Stimulated activated CD8-positive, alpha-beta memory T cell treated with anti-CD3 and anti-CD28 coated beads, Interleukin-12 subunit alpha, Interleukin-12 subunit beta, amount 100 ng/mL, for 24 hours (primary cell): ENCODE measurements around the gene PLA2G5.
"Not testable (repeated sequence)": the region's sequence is repeated elsewhere in the genome, so short reads cannot be mapped to it uniquely, and the experiment has no call there.

ENCODE experiments used
- DNase-seq: peaks from one replicate; pipeline ENCODE4 v3.0.0-alpha.2; 2020; ENCODE audit errors: extremely low read depth

Gene PLA2G5, protein sequence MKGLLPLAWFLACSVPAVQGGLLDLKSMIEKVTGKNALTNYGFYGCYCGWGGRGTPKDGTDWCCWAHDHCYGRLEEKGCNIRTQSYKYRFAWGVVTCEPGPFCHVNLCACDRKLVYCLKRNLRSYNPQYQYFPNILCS

DNA sequence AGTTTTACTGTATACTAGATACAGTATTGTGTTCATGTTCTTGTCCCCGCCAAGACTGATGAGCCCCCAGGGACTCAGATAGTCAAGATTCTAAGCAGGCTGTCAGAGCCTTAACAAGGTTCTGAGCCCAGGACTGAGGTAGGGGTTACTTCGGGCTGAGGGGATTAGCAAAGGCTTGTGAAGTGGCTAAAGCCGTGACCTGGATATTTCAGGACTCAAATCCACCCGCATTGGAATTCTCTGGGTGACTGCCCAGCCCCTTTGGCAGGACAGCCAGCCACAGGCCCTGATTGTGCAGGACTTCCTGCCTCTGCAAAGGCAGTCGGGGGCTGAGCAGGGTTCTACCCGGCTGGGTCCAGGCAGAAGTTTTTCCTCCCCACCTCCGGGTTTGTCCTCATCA, at the start of gene PLA2G5:
PLA2G5 (plus strand) TSS at position 321 of the 400 bp plus-strand sequence. CDS start 14,637 bp downstream, outside the sequence.
- no peak for DNase-seq

DNA sequence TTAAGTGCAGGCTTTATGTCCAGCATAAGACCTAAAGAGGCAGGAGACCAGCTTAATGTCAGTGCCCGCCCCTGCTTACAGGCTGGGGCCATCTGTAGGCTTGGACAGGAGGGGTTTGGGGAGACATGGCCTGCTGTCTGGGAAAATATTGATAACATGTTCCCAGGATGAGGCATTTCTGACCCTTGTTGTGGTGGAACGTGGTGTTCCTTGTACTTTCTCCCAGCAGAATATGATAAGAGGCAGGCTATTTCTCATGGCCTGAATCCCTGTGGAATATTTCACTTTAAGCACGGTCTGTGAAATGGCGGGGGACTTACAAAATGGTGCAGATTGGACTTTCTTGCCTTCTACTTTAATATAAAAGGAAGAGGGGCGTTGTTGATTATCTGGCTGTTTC, 41.9 kb upstream of the PLA2G5 start:
- DNase-seq: no peak

DNA sequence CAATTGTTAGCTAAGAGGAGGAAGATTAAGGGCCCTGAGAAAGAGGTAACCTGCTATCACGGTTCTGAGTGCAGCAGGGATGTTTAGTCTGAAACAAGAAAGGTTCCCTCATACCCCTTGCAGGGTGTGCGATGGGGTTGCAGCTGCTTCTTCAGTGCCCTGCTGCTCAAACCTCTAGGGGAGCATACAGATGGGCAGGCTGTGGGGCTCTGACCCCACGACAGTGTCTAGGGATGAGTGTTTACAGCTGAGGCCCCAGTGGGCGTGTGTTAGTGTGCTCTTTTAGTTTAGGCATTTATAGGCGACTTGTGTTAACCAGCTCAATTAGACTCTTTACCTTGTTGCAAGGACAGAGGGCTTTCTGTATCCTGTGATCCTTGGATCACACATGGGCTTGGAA, 41.3 kb upstream of the PLA2G5 start:
- DNase-seq: no peak

DNA sequence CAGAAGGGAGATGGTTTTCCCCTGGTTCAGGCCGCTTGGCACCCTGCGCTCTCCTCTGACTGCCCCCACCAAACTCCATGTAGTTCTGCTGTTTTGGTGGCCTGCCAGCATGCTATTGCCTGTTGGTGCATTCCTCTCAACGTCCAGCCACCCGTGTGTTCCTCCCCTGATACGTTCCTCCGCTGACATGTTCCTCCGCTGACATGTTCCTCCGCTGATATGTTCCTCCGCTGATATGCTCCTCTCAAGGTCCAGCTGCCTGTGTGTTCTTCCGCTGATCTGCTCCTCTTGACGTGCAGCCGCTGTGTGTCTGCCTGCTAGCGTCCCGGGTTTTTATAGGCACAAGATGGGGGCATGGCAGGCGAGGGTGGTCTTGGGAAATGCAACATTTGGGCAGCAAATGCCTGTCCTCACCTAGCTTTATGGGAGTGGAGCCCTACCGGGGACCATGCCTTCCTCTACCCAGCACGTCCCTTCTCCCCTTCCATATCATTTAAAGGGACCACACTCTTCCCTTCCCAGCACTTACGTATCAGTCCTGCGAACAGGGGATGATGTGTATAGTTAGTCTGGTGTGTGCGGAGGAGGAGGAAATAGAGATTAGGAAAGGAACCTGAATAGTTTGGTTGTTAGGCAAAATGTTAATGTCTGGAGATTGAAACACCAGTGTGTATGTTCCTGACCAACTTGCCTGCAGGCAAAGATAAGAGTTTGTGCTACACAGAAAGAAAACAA, 40.6 kb upstream of the PLA2G5 start:
- DNase-seq: no peak

DNA sequence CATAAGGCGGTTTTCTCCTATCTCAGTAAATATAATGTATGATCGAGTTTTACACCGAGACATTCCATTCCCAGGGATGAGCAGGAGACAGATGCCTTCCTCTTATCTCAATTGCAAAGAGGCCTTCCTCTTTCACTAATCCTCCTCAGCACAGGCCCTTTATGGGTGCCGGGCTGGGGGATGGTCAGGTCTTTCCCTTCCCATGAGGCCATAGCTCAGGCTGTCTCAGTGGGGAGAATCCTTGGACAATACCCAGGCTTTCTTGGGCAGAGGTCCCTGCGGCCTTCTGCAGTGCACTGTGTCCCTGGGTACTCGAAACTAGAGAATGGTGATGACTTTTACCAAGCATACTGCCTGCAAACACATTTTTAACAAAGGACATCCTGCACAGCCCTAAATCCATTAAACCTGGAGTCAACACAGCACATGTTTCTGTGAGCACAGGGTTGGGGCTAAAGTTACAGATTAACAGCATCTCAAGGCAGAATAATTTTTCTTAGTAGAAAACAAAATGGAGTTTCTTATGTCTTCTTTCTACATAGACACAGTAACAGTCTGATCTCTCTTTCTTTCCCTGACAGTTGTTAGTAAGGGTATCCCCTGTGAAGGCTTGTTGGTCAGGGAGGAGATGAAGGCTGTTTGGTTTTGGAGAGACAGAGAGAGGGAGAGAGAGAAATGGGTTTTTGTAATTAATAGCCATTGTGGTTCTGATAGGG, 39.4 kb upstream of the PLA2G5 start:
- not testable (repeated sequence) for DNase-seq

DNA sequence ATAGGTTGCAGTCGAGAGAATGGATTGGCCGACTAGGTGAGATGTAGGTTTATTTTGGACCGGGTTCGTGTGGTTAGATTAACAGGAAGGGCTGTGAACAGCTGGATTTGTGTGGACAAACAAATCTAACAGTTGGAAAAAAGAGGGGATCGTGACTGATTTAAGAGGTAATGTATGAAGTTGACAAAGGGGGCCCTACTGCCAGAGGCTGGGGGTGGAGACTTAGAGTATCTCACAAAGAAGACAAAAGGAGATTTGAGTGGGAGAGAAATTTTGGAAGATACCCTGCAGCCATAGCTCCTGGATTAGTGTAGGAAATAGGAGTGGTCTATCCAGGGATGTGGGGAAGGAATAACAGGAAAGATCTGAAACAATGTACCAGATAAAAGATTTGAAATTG, 38.8 kb upstream of the PLA2G5 start:
- no peak for DNase-seq

DNA sequence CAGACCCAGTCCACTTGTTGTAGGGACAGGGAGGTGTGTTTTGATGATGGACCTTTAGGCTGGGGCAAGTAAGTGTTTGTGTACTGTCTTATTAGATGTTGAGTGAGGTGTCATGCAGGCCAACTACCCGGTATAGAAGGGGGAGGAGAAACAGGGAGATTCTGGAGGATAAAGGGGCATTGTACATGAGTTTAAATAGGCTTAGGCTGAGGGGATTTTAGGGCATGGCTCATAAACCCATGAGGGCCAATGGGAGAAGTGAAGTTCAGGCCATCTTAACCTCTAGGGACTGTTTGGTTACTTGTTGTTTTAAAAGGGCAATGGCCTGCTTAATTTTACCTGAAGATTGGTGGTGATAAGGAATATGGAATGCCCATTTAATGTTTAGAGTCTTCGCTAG, 38.2 kb upstream of the PLA2G5 start:
- DNase-seq: no peak

DNA sequence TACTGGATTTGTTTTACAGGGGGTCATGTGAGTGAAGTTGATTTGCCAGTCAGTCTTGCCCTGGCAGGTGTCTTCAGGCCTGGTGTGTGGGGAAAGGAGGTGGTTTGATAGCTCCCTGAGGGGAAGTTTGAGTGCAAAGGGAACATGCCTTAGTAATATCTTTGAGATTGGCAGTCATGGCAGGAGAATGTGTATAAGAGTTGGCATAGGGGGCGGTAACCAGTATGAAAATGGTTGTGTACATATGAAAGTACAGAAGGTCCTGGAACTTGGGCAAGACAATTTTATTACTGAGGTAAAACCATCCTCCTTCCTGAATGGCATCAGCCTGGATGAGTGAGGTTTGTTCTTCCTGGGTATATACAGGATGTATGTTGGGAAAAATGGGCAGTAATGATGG, 37.6 kb upstream of the PLA2G5 start:
- no peak for DNase-seq

DNA sequence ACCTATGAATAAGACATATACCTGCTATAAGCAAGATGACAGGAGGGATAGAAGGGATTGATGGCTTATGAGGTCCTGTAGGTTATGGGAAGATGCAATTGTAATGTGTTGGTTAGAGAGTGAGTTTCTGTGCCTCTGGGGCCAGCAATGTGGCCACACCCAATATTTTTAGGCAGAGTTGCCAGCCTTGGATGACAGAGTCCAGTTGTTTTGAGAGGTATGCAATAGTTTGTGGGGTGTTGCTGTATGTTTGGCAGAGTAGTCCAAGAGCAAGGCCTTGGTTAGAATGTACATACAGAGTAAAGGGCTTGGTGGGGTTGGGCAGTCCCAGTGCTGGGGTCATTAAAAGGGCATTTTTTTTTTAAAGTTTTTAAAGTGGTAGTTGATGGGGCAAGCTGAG, 36.6 kb upstream of the PLA2G5 start:
- DNase-seq: no peak

DNA sequence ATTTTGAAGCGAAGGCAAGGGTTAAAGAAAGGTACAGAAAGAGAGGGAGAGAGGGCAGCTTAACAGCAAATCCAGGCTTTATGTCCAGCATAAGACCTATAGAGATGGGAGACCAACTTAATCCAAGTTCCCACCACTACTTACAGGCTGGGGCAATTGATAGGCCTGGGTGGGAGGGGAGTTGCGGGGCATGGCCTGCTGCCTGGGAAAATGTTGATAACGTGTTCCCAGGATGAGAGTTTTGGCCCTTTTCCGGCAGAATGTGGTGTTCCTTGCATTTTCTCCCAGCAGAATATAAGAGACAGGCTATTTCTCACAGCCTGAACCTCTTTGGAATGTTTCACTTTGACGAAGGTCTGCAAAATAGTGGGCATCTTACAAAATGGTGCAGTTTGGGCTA, 34.9 kb upstream of the PLA2G5 start:
- DNase-seq: no peak

DNA sequence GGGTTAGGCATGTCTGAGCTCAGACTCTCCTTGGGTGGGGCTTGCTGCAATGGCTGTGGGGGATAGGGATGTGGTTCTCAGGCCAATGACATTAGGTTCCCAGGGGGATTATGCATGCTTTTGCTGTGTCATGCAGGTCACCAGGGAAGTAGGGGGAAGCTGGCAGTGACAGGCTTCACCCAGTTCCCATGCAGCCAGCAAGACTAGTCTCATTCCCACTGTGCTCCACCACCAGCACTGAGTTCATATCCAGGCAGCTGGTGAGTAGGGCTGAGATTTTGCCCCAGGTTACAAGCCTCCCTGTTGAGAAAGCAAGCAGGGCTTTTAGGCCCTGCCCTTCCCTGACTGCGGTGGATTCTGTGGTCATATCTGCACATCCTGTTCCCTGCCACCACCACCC, 32.1 kb upstream of the PLA2G5 start:
- DNase-seq: no peak

DNA sequence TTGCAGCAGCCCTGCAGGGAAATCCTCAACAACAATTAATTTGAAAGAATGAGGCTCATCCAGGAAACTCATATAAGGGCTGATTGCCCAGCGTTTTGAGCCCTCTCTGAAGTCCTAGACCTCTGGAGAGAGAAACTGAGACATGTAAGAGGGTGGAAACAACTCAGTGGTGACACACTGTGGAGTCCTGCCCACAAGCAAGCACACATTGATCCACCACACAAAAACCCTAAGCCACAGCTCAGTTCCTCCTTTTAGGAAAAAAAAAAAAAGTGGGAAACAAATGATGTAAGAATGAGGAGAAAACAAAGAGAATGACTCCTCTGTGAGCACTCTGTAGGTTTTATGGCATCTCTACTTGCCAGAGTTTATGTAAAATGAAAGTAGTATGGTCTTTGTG, 22.9 kb upstream of the PLA2G5 start:
- no peak for DNase-seq

DNA sequence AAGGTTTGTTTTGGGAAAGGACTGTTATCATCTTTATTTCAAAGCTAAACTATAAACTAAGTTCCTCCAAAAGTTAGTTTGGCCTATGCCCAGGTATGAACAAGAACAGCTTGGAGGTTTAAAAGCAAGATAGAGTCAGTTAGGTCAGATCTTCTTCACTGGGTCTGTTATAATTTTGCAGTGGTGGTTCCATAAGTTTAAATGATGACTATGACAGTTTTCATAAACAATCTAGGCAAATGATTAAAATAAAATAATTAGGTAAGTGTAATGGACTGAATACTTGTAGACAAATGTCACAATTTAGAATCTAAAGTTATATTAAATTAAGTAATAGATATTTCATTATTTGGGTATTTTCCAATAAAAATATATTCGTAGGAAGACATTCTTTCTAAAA, 21.4 kb upstream of the PLA2G5 start:
- no peak for DNase-seq

DNA sequence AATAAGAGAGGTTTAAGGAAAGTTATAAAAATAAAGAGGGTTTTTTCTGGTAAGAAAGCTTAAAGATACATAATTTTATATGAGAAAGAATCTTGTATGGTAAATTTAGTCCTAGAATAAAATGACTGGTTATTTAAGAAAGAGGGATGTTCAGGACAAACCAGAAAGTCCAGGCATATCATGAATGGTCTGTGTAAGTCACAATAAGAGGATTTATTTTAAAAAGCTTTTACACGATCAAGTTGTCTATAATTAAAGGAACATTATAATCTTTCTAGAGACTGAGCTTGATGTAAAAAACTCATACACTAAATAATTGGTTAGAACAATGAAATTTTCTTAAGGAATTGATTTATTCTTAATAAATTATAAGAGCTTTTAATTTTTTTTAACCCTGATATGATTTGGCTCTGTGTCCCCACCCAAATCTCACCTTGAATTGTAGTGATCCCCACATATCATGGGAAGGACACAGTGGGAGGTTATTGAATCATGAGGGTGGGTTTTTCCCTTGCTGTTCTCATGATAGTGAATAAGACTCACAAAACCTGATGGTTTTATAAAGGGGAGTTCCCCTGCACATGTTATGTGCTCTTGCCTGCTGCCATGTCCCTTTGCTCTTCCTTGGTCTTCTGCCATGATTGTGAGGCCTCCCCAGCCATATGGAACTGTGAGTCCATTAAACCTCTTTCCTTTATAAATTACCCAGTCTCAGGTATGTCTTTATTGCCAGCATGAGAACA, 20.8 kb upstream of the PLA2G5 start:
- not testable (repeated sequence) for DNase-seq

DNA sequence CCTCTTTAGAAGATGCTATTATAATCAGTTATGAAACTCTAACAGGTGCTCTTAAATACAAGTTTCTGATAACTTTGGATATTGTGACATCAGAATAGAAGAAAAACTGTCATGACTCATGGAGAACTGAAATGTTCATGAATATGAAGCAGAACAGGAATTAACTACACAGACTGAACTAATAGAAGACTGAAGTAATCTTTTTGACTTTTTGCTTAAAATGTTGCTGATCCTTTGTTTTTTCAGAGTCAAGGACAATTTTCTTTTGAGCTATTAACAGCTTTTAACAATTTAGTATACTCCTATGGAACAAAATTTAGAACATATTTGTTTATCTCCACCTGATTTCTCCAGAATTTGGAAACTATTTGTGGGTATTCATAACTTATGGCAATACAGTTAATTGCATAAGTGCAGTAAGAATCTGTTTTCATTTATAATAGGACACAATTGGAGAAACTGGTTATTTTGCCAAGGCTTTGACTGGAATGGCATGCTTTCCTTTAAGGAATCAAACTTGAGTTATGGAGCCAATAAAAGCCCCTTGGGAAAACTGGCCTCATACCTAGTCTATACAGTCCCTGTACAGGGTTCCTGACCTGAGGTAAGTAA, 18.7 kb upstream of the PLA2G5 start:
- no peak for DNase-seq

DNA sequence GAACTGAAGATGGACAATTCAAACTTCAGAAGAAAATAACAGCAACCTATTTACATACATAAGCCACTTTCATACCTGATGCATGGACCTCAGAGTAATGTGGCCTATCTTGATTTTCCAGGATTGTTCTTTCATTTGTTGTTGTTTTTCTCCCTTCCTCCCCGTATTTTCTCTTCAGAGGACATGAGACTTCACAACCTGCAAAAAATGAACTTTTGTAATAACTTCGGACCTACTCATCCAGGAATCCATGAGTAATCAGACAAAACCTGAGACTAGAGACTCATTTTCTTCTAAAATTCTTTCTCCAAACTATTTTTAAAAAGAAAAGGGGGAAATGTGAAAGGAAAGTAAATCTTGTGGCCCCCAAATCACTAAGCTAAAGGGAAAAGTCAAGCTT, 17.6 kb upstream of the PLA2G5 start:
- DNase-seq: no peak

DNA sequence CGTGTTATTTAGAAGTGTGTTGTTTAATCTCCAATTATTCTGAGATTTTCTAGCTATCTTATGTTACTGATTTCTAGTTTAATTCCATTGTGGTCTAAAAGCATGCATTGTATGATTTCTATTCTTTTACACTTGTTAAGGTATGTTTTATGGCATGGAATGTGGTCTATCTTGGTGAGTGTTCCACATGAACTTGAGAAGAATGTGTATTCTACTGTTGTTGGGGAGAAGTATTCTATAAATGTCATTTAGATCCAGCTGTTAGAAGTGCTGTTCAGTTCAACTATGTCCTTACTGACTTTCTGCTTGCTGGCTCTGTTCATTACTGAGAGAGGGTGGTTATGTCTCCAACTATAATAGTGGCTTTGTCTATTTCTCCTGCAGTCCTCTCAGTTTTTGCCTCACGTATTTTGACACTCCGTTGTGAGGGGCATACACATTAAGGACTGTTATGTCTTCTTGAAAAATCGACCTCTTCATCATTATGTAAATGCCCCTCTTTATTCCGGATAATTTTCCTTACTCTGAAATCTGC, 12.0 kb upstream of the PLA2G5 start:
- no peak for DNase-seq

DNA sequence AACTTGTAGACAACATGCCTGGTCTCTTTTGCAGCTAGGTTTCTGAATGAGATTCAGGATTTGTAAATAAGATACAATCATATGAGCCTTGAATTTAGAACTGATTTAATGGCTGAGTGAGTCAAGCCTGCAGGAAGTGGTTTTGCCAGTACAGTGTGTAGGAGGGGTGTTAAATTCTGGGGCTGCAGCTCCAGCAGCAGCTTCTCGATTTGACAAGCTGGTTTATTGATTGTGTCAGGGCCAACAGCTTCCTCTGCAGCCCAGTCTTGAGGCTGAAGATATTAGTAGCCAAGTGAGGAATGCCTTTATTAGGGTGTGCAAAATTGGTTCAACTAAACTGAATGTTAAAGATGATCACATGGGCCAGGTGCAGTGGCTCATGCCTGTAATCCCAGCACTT, 11.5 kb upstream of the PLA2G5 start:
- peak; percentile 10 for DNase-seq

DNA sequence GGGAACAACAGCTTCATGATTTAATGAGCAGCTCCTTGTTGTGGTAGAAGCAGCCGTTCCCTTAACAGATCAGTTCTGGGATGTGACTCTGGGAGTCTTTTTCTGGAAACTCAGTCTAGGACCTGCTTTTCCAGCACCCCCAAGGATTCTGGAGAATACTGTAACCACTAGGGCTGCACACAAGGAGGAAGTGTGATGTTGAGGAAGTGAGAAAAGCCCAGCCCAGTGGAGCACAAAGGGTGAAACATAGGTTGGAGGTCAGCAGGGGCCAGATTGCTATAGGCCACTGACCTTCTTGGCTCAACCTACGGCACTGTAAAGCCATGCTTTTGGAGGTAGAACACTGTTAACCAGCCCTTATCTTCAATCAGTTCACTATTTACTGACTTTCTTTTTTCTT, 10.1 kb upstream of the PLA2G5 start:
- no peak for DNase-seq

DNA sequence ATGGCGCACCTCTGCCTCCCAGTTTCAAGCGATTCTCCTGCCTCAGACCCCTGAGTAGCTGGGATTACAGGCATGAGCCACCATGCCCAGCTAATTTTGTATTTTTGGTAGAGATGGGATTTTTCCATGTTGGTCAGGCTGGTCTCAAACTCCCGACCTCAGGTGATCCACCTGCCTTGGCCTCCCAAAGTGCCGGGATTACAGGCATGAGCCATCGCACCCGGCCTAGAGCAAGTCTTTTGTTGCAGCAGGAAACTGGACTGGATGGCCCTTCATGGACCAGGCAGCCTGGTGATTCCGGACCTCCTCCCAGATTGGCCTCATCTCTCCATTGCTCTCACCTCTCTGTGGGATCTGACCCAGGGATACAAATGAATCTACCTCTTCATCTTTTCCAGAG, 9.2 kb upstream of the PLA2G5 start:
- DNase-seq: not testable (repeated sequence)

DNA sequence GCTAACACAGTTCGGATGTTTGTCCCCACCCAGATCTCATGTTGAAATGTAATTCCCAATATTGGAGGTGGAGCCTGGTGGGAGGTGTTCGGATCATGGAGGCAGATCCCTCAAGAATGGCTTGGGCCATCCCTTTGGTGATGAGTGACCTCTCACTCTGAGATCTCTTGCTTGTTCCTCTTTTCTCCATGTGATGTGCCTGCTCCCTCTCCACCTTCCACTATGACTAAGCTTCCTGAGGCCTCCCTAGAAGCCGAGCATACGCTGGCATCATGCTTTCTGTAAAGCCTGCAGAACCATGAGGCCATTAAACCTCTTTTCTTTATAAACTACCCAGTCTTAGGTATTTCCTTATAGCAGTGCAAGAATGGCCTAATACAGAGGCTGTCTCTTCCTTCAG, 8.1 kb upstream of the PLA2G5 start:
- DNase-seq: no peak

DNA sequence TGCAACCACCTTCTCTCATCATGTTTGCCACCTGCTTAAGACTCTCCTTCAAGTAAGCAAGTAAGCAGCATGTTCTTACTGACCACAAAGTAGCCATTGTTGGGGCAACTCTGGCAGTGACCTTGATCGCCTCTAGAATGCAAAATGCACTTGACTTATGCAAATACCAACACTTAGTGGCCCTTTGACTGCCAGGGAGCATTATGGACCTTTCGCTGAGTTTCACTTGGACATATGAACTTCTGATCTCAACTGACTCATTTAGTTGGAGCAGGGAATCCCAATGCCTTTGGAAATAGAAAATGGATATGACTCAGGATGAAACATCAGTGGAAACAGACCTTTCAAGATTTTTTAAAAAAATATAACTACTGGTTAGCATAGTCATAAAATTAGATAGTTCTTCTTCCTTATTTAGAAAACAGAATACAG, 6.1 kb upstream of the PLA2G5 start:
- DNase-seq: no peak
